ENCODE data around the gene HIBADH. TPM values are rescaled to one million over a fixed set of nuclear protein-coding genes. Genes with fewer than 3 reads are reported as not detected.

Gene HIBADH
- total and polyA plus RNA-seq, 2 of the 4 experiments (the other 2 are of a cell fraction), result 36.6 to 52.5 TPM

GRCh38 chr7:27491534-27491933 lies 171.1 kb downstream of the HIBADH start:
- Histone ChIP-seq H3K4me3 (ENCODE audit: insufficient read depth, low read depth, low read length) (no peak overlapping the region), H3K4me1 (ENCODE audit: control insufficient read depth, insufficient read depth, low read length) (no peaks in the 10 kb centered on the region), H2AK9ac (replicated peaks; ENCODE audit: low read depth, low read length, poor library complexity) (no peak overlapping the region), H3K9me1 (ENCODE audit: insufficient read depth, low read length) (no peaks in the 10 kb centered on the region; the same call in 1 of the 2 replicates), H3K18ac (ENCODE audit: low read depth, low read length) (no peak overlapping the region), H4K91ac (ENCODE audit: insufficient read depth, low read depth, low read length) (no peak overlapping the region), H2BK120ac (ENCODE audit: low read depth, low read length) (no peak overlapping the region), H3K14ac (replicated peaks; ENCODE audit: low read depth, low read length) (no peak overlapping the region), H2BK5ac (ENCODE audit: low read depth, low read length, poor library complexity, severe bottlenecking) (no peak overlapping the region), H3K27ac (ENCODE audit: insufficient read depth, low read length) (no peak overlapping the region), H3K9ac (ENCODE audit: low read depth, low read length) (no peak overlapping the region), H3K9me3 (ENCODE audit: control insufficient read depth, insufficient read depth, low read length) (no peaks in the 10 kb centered on the region), H4K5ac (ENCODE audit: low read depth, low read length) (no peak overlapping the region), H3K79me1 (ENCODE audit: low read depth in 1 of 2, low read length in 2 of 2) (no peaks in the 10 kb centered on the region), H3K4ac (ENCODE audit: low read depth, low read length) (no peak overlapping the region), H2AFZ (replicated peaks; ENCODE audit: low read length, poor library complexity) (no peak overlapping the region), H2BK15ac (ENCODE audit: low read depth, low read length) (no peak overlapping the region), H2AK5ac (ENCODE audit: low read depth, low read length) (no peak overlapping the region), H3K56ac (ENCODE audit: extremely low read depth, insufficient read depth, low read length) (no peak overlapping the region), H3K23ac (ENCODE audit: low read depth, low read length) (no peak overlapping the region), H4K20me1 (ENCODE audit: insufficient read depth, low read length) (no peaks in the 10 kb centered on the region), H4K8ac (ENCODE audit: low read depth in 2 of 2, low read length in 2 of 2) (no peak overlapping the region), H2BK20ac (ENCODE audit: low read depth, low read length) (no peak overlapping the region), H3K4me2 (ENCODE audit: low read depth, low read length) (no peak overlapping the region), H3K36me3 (ENCODE audit: control insufficient read depth, insufficient read depth, low read length) (no peaks in the 10 kb centered on the region), H3K27me3 (ENCODE audit: control insufficient read depth, insufficient read depth, low read length) (peaks cover 8% of the 10 kb centered on the region; the same call in 1 of the 2 replicates)
- CTCF ChIA-PET, result interaction anchor here (0.9 kb wide), 1 partner anchor 13 kb away, joined by 3 read pairs; no protein-coding TSS in a partner anchor
- dilution Hi-C loops (cut with HindIII; ENCODE audit: low sequenced_read_pairs, unreplicated experiment) (no loop called here), intact Hi-C loops (cut with micrococcal nuclease) (no loop called here), in situ Hi-C loops (cut with MboI; ENCODE audit: low sequenced_read_pairs) (no loop called here)
- DNase-seq (no peak), ATAC-seq (ENCODE audit: low read depth) (no peak)
- BruUV-seq (replicated peaks), result no TSS peak
- 91% methylated on average over 18 of the region's 21 CpGs; no CpG with 5 or more reads in 1 of the 2 experiments for WGBS, 2 experiments (ENCODE audit: extremely low coverage in 2 of 2, insufficient read length in 1 of 2)
- POLR2A ChIA-PET (ENCODE audit: unreplicated experiment), result no interaction called here
- TF ChIP-seq USF2 (IDR thresholded peaks at IDR 0.05; ENCODE audit: low read depth, low read length) (no peak), SMC3 (IDR thresholded peaks at IDR 0.05; ENCODE audit: low read depth, low read length) (no peak), RAD21 (IDR thresholded peaks at IDR 0.05; ENCODE audit: low read length) (no peak), FOS (IDR thresholded peaks at IDR 0.05; ENCODE audit: low read depth, low read length) (no peak), RFX5 (IDR thresholded peaks at IDR 0.05; ENCODE audit: low read depth, low read length) (no peak), MAFK (IDR thresholded peaks at IDR 0.05; ENCODE audit: low read depth, low read length) (no peak), MAZ (IDR thresholded peaks at IDR 0.05; ENCODE audit: borderline replicate concordance, low read depth, low read length) (no peak), CEBPB (IDR thresholded peaks at IDR 0.05; ENCODE audit: low read depth, low read length) (no peak), CHD1 (IDR thresholded peaks at IDR 0.05; ENCODE audit: low read depth, low read length) (no peak), BHLHE40 (IDR thresholded peaks at IDR 0.05; ENCODE audit: low read depth, low read length) (no peak), POLR2A (IDR thresholded peaks at IDR 0.05; ENCODE audit: low read depth, low read length) (no peak), NFE2L2 (IDR thresholded peaks at IDR 0.05; ENCODE audit: low read depth, low read length) (no peak), MXI1 (IDR thresholded peaks at IDR 0.05; ENCODE audit: borderline replicate concordance, low read depth, low read length) (no peak), RCOR1 (IDR thresholded peaks at IDR 0.05; ENCODE audit: insufficient replicate concordance, low read length) (no peak)
- TF ChIP-seq, protein P1, sequence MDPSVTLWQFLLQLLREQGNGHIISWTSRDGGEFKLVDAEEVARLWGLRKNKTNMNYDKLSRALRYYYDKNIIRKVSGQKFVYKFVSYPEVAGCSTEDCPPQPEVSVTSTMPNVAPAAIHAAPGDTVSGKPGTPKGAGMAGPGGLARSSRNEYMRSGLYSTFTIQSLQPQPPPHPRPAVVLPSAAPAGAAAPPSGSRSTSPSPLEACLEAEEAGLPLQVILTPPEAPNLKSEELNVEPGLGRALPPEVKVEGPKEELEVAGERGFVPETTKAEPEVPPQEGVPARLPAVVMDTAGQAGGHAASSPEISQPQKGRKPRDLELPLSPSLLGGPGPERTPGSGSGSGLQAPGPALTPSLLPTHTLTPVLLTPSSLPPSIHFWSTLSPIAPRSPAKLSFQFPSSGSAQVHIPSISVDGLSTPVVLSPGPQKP (IDR thresholded peaks at IDR 0.05; ENCODE audit: borderline replicate concordance, low read depth, low read length), result no peak
- TF ChIP-seq, protein P2, sequence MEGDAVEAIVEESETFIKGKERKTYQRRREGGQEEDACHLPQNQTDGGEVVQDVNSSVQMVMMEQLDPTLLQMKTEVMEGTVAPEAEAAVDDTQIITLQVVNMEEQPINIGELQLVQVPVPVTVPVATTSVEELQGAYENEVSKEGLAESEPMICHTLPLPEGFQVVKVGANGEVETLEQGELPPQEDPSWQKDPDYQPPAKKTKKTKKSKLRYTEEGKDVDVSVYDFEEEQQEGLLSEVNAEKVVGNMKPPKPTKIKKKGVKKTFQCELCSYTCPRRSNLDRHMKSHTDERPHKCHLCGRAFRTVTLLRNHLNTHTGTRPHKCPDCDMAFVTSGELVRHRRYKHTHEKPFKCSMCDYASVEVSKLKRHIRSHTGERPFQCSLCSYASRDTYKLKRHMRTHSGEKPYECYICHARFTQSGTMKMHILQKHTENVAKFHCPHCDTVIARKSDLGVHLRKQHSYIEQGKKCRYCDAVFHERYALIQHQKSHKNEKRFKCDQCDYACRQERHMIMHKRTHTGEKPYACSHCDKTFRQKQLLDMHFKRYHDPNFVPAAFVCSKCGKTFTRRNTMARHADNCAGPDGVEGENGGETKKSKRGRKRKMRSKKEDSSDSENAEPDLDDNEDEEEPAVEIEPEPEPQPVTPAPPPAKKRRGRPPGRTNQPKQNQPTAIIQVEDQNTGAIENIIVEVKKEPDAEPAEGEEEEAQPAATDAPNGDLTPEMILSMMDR (conservative IDR thresholded peaks at IDR 0.05; ENCODE audit: low read depth, low read length), result no peak

Data from IMR-90 (cell line).